Upper lobe of right lung (tissue), 1 donor: Measurements from ENCODE around the gene SMC1B. TPM values are rescaled to one million over a fixed set of nuclear protein-coding genes. Genes with fewer than 3 reads are reported as not detected.
A peak's percentile ranks its signal among the peaks of the same experiment; 100 is the strongest.

Experiments
- ATAC-seq: fragments of 200-7000 bp; cut with Tn5 transposase; one replicate; pipeline ENCODE4 v1.9.1; 2020; ENCODE audit warnings: mild to moderate bottlenecking, moderate library complexity
- DNase-seq: peaks from one replicate; pipeline ENCODE4 v3.0.0-alpha.2; 2020
- H3K27ac ChIP-seq: fragments of 200-600 bp; one replicate; pipeline ENCODE4 v1.8.0; 2022
- H3K27me3 ChIP-seq: fragments of 200-600 bp; one replicate; pipeline ENCODE4 v1.8.0; 2022; ENCODE audit warnings: mild to moderate bottlenecking
- H3K36me3 ChIP-seq: fragments of 200-600 bp; one replicate; pipeline ENCODE4 v1.8.0; 2022
- H3K4me1 ChIP-seq: fragments of 200-600 bp; one replicate; pipeline ENCODE4 v1.8.0; 2022
- H3K4me3 ChIP-seq: fragments of 200-600 bp; one replicate; pipeline ENCODE4 v1.8.0; 2022; ENCODE audit warnings: mild to moderate bottlenecking
- H3K9me3 ChIP-seq: fragments of 200-600 bp; one replicate; pipeline ENCODE4 v1.8.0; 2022
- intact Hi-C: fragments of 100-400 bp; cut with DNase I; formaldehyde crosslinking; loops from one replicate; pipeline ENCODE4 v1.11.0; 2022
- total RNA-seq: library from RNA; stranded (reverse); fragmentation: NEBNext Ultra II Directional; extraction: Animal tissue kit (Norgen Biotek cat#: 25700); gene quantifications from one replicate; pipeline ENCODE4 v1.2.1, GENCODE V29; 2021
- TF ChIP-seq, protein P1 (sequence below): fragments of 200-600 bp; IDR thresholded peaks from one replicate; pipeline ENCODE4 v1.8.0; 2022; ENCODE audit warnings: antibody characterized with exemption
- donor health status: DM: no; HTN: yes; CAD: no; lungs with severe emphysema.

The SMC1B gene
- total RNA-seq, 1 donor from 2014 or later = not detected

DNA sequence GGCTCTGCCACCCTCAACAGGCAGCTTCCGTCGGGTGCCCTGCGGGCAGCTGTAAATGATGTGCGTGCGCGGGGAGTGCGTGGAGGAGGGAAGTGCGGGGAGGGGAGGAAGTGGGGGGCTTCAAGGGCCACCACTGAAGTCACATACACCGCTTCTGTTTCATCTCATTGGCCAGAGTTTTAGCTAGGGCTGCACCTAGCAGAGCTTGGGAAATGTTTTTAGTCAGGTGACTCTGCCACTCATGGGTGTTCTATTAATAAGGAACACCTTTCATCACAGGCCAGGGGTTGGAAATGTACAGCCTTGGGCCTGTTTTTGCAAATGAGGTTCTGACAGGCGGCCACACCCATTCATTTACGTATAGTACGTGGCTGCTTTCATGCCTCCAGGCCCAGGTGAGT is 89.1 kb downstream of the SMC1B start:
- intact Hi-C loops = no loop called here

DNA sequence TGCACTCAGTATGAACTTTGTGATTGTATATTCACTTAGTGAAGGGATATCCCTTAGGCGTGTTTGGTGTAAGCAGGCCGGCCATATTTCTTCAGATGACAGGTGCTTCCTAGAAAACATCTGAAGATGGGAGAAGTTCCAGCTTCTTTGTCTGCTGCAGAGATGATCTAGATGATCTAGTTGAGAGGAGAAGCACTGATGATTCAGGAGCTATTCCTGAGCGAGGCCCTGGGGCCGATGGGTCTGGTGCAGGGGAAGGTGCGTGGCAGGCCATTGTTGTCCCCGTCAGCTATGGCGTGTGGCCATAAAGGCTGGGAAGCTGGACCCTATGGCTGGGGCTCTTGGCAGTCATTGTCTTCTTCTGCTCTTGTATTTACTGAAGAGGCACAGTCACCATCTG is 89.7 kb downstream of the SMC1B start:
- peaks cover 25% of the 10 kb centered on the region for H3K36me3 ChIP-seq
- H3K9me3 ChIP-seq = no peaks in the 10 kb centered on the region
- TF ChIP-seq, protein P1, sequence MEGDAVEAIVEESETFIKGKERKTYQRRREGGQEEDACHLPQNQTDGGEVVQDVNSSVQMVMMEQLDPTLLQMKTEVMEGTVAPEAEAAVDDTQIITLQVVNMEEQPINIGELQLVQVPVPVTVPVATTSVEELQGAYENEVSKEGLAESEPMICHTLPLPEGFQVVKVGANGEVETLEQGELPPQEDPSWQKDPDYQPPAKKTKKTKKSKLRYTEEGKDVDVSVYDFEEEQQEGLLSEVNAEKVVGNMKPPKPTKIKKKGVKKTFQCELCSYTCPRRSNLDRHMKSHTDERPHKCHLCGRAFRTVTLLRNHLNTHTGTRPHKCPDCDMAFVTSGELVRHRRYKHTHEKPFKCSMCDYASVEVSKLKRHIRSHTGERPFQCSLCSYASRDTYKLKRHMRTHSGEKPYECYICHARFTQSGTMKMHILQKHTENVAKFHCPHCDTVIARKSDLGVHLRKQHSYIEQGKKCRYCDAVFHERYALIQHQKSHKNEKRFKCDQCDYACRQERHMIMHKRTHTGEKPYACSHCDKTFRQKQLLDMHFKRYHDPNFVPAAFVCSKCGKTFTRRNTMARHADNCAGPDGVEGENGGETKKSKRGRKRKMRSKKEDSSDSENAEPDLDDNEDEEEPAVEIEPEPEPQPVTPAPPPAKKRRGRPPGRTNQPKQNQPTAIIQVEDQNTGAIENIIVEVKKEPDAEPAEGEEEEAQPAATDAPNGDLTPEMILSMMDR = no peak
- intact Hi-C loops = no loop called here
- no peak overlapping the region for H3K27ac ChIP-seq
- H3K27me3 ChIP-seq = no peaks in the 10 kb centered on the region
- DNase-seq (no peak), ATAC-seq (no peak)
- H3K4me3 ChIP-seq = no peak overlapping the region
- H3K4me1 ChIP-seq = peaks cover 15% of the 10 kb centered on the region

More for the DNA sequence above, 89.1 kb downstream of the SMC1B start:
- no peak overlapping the region for H3K27ac ChIP-seq
- no peak for ATAC-seq
- H3K4me1 ChIP-seq = peaks cover 9% of the 10 kb centered on the region
- no peak overlapping the region for H3K4me3 ChIP-seq
- no peaks in the 10 kb centered on the region for H3K27me3 ChIP-seq
- peaks cover 28% of the 10 kb centered on the region for H3K36me3 ChIP-seq
- DNase-seq = no peak
- no peaks in the 10 kb centered on the region for H3K9me3 ChIP-seq
- TF ChIP-seq, protein P1 = no peak

DNA sequence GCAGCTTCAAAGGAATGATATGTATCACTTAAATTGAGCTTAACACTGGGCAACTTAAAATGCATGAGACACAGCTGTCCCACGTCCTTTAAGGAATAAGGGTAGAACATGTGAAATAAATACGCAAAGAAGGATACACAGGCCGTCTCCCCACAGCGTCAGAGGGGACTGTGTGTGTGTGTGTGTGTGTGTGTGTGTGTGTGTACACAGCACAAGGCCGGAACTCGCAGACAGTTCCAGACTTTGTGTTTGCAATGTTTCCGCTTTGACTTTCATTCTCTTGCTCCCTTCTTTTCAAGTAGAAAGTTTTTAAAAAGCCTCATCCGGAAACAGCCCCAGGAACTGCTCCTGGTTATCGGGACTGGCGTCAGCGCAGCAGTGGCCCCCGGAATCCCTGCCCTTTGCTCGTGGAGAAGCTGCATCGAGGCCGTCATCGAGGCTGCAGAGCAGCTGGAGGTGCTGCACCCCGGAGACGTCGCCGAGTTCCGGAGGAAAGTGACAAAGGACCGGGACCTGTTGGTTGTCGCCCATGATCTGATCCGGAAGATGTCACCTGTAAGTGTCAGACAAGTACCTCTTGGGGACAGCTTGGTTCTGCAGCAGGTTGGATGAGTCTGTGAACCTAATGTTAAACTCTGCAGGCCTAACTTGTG is 90.4 kb downstream of the SMC1B start:
- ATAC-seq = no peak
- no peaks in the 10 kb centered on the region for H3K27me3 ChIP-seq
- intact Hi-C loops = no loop called here
- no peak for DNase-seq
- H3K9me3 ChIP-seq = no peaks in the 10 kb centered on the region
- H3K4me3 ChIP-seq = no peak overlapping the region
- peaks cover 22% of the 10 kb centered on the region for H3K4me1 ChIP-seq
- TF ChIP-seq, protein P1 = no peak
- no peak overlapping the region for H3K27ac ChIP-seq
- peaks cover 25% of the 10 kb centered on the region for H3K36me3 ChIP-seq

DNA sequence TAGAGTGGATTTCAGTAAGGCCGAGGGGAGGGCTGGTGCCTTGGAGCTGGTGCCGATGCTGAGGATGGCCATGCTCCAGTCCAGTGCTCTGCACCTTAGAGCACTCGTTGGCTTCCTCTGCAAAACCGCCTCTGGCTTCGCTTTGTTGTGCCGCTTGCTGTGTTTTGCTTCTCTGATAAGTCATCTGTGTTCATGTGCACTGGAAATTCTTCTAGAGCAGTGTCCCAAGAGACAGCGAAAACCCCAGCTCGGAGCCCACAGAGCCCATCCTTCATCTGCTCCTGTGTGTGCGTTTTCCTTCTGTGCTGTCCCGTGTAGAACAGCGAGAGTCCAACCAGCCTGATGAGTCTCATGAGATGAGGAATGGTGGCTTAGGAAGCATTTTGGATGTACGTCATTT is 91.6 kb downstream of the SMC1B start:
- Histone ChIP-seq H3K27ac (no peak overlapping the region), H3K4me1 (peaks cover 32% of the 10 kb centered on the region), H3K9me3 (no peaks in the 10 kb centered on the region), H3K27me3 (no peaks in the 10 kb centered on the region), H3K4me3 (no peak overlapping the region), H3K36me3 (peaks cover 25% of the 10 kb centered on the region)
- TF ChIP-seq, protein P1 = no peak
- DNase-seq (no peak), ATAC-seq (no peak)
- intact Hi-C loops = no loop called here

DNA sequence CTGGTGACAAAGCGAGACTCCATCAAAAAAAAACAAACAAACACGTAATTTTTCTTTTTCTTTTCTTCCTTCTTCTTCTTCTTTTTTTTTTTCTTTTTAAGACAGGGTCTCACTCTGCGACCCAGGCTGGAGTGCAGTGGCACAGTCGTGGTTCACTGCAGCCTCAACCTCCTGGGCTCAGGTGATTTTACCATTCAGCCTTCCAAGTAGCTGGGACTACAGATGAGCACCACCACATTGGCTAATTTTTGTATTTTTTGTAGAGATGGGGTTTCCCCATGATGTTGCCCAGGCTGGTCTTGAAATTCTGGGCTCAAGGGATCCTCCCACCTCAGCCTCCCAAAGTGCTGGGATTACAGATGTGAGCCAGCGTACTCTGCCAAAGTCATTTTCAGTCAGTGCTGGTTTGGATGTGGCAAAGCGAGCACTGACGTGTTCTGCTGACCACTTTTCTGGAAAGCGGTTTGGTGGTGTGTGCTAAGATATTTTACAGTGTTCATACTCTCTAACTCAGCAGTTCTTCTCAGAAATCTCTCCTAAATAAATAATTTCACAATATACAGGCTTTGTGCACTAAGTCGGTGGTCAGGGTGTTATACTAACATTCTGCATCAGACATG is 92.9 kb downstream of the SMC1B start:
- DNase-seq (no peak), ATAC-seq (no peak)
- TF ChIP-seq, protein P1 = no peak
- intact Hi-C loops = no loop called here
- Histone ChIP-seq H3K4me3 (no peak overlapping the region), H3K27me3 (no peaks in the 10 kb centered on the region), H3K4me1 (peaks cover 32% of the 10 kb centered on the region), H3K9me3 (no peaks in the 10 kb centered on the region), H3K36me3 (peaks cover 25% of the 10 kb centered on the region), H3K27ac (peak overlapping the region; percentile 26)
